Stimulated activated naive B cell treated with anti-CD40 and anti-IgM and Interleukin-4, amounts not matched to agents 10 μg/mL and 1 μg/mL and 100 μg/mL, for 72 hours (primary cell): ENCODE data around the gene PHF1.

Experiments used
- ATAC-seq, 2 donors: fragments of 150-1000 bp; cut with Tn5 transposase; replicated peaks; 2 replicates each; pipeline ENCODE4 v1.10.0; 2021; ENCODE audit warnings: moderate library complexity in 1 of 2
- DNase-seq: peaks from one replicate; pipeline ENCODE4 v3.0.0; 2021
- H3K27ac Mint-ChIP-seq: one replicate; pipeline ENCODE4 v1.8.0; 2022; ENCODE audit warnings: mild to moderate bottlenecking, mixed read lengths
- H3K27me3 Mint-ChIP-seq, 2 donors: one replicate each; pipeline ENCODE4 v1.8.0; 2022; ENCODE audit warnings: mixed read lengths in 2 of 2
- H3K36me3 Mint-ChIP-seq, 2 donors: one replicate each; pipeline ENCODE4 v1.8.0; 2022; ENCODE audit warnings: mixed read lengths in 2 of 2, mild to moderate bottlenecking in 1 of 2
- H3K4me1 Mint-ChIP-seq, 2 donors: one replicate each; pipeline ENCODE4 v1.8.0; 2022; ENCODE audit warnings: mixed read lengths in 2 of 2, mild to moderate bottlenecking in 1 of 2
- H3K4me3 Mint-ChIP-seq, 2 donors: one replicate each; pipeline ENCODE4 v1.8.0; 2022; ENCODE audit warnings: mild to moderate bottlenecking in 2 of 2, mixed read lengths in 2 of 2, moderate library complexity in 1 of 2
- H3K9me3 Mint-ChIP-seq, 2 donors: one replicate each; pipeline ENCODE4 v1.8.0; 2022; ENCODE audit warnings: mixed read lengths in 2 of 2, mild to moderate bottlenecking in 1 of 2

The PHF1 gene

GRCh38 chr6:33428966-33429749 lies 18.3 kb downstream of the PHF1 start:
- no peak for ATAC-seq
- Mint-ChIP-seq H3K27me3 (no peaks in the 10 kb centered on the region), H3K4me3 (peak overlapping the region; percentile 80 to 83), H3K27ac (peak overlapping the region; percentile 89), H3K9me3 (no peaks in the 10 kb centered on the region), H3K4me1 (peaks cover 78 to 91% of the 10 kb centered on the region in 2 donors), H3K36me3 (peaks cover 8 to 11% of the 10 kb centered on the region in 2 donors)
- no peak for DNase-seq

- peaks cover 8 to 11% of the 10 kb centered on the region in 2 donors for H3K36me3 Mint-ChIP-seq
- peaks cover 73 to 87% of the 10 kb centered on the region in 2 donors for H3K4me1 Mint-ChIP-seq
- no peaks in the 10 kb centered on the region for H3K9me3 Mint-ChIP-seq
- H3K27ac Mint-ChIP-seq: no peak overlapping the region
- H3K4me3 Mint-ChIP-seq: no peak overlapping the region
- H3K27me3 Mint-ChIP-seq: no peaks in the 10 kb centered on the region
- ATAC-seq (no peak), DNase-seq (no peak)
Measured at GRCh38 chr6:33429750-33430052, 18.9 kb downstream of the PHF1 start.

- ATAC-seq: no peak
- Mint-ChIP-seq H3K9me3 (no peaks in the 10 kb centered on the region), H3K4me3 (peak overlapping the region in 1 of 2 donors; percentile 83), H3K4me1 (peaks cover 67 to 81% of the 10 kb centered on the region in 2 donors), H3K27ac (no peak overlapping the region), H3K36me3 (peaks cover 10 to 15% of the 10 kb centered on the region in 2 donors), H3K27me3 (no peaks in the 10 kb centered on the region)
- DNase-seq: no peak
Measured at GRCh38 chr6:33430334-33430733, 19.5 kb downstream of the PHF1 start.

- peak; percentile 69 for DNase-seq
- peaks cover 13 to 24% of the 10 kb centered on the region in 2 donors for H3K36me3 Mint-ChIP-seq
- no peaks in the 10 kb centered on the region for H3K27me3 Mint-ChIP-seq
- peak overlapping the region; percentile 84 for H3K27ac Mint-ChIP-seq
- peaks cover 66 to 77% of the 10 kb centered on the region in 2 donors for H3K4me1 Mint-ChIP-seq
- peak overlapping the region; percentile 83 to 84 for H3K4me3 Mint-ChIP-seq
- no peaks in the 10 kb centered on the region for H3K9me3 Mint-ChIP-seq
- peak; percentile 61 to 72 for ATAC-seq
Measured at GRCh38 chr6:33430991-33431879, 20.4 kb downstream of the PHF1 start.

GRCh38 chr6:33431880-33432541 lies 21.2 kb downstream of the PHF1 start:
- Mint-ChIP-seq H3K4me3 (peak overlapping the region; percentile 83 to 84), H3K27ac (peak overlapping the region; percentile 87), H3K27me3 (no peaks in the 10 kb centered on the region), H3K4me1 (peaks cover 61 to 69% of the 10 kb centered on the region in 2 donors), H3K9me3 (no peaks in the 10 kb centered on the region), H3K36me3 (peaks cover 13 to 30% of the 10 kb centered on the region in 2 donors)
- peak in 1 of 2 donors; percentile 4 for ATAC-seq
- DNase-seq: no peak

- ATAC-seq: no peak
- DNase-seq: no peak
- H3K36me3 Mint-ChIP-seq: peaks cover 15 to 35% of the 10 kb centered on the region in 2 donors
- no peaks in the 10 kb centered on the region for H3K9me3 Mint-ChIP-seq
- H3K27me3 Mint-ChIP-seq: no peaks in the 10 kb centered on the region
- H3K4me3 Mint-ChIP-seq: peak overlapping the region; percentile 83 to 84
- H3K27ac Mint-ChIP-seq: peak overlapping the region; percentile 9
- H3K4me1 Mint-ChIP-seq: peaks cover 55 to 64% of the 10 kb centered on the region in 2 donors
Measured at GRCh38 chr6:33432546-33432945, 21.7 kb downstream of the PHF1 start.

GRCh38 chr6:33433001-33433543 lies 22.3 kb downstream of the PHF1 start:
- peaks cover 54 to 62% of the 10 kb centered on the region in 2 donors for H3K4me1 Mint-ChIP-seq
- peaks cover 15 to 36% of the 10 kb centered on the region in 2 donors for H3K36me3 Mint-ChIP-seq
- DNase-seq (no peak), ATAC-seq (no peak)
- H3K27me3 Mint-ChIP-seq: no peaks in the 10 kb centered on the region
- peak overlapping the region; percentile 54 to 83 for H3K4me3 Mint-ChIP-seq
- H3K27ac Mint-ChIP-seq: peak overlapping the region; percentile 2
- no peaks in the 10 kb centered on the region for H3K9me3 Mint-ChIP-seq

GRCh38 chr6:33433544-33434191 lies 22.9 kb downstream of the PHF1 start:
- peaks cover 15 to 41% of the 10 kb centered on the region in 2 donors for H3K36me3 Mint-ChIP-seq
- H3K27me3 Mint-ChIP-seq: no peaks in the 10 kb centered on the region
- peak overlapping the region in 1 of 2 donors; percentile 83 for H3K4me3 Mint-ChIP-seq
- no peaks in the 10 kb centered on the region for H3K9me3 Mint-ChIP-seq
- DNase-seq: no peak
- peaks cover 49 to 57% of the 10 kb centered on the region in 2 donors for H3K4me1 Mint-ChIP-seq
- ATAC-seq: no peak
- H3K27ac Mint-ChIP-seq: no peak overlapping the region

- Mint-ChIP-seq H3K36me3 (peaks cover 18 to 52% of the 10 kb centered on the region in 2 donors), H3K27ac (no peak overlapping the region), H3K9me3 (no peaks in the 10 kb centered on the region), H3K4me1 (peaks cover 39 to 48% of the 10 kb centered on the region in 2 donors), H3K27me3 (no peaks in the 10 kb centered on the region), H3K4me3 (no peak overlapping the region)
- no peak for DNase-seq
- no peak for ATAC-seq
Measured at GRCh38 chr6:33434961-33435360, 24.1 kb downstream of the PHF1 start.

- DNase-seq (no peak), ATAC-seq (no peak)
- Mint-ChIP-seq H3K27me3 (no peaks in the 10 kb centered on the region), H3K27ac (no peak overlapping the region), H3K36me3 (peaks cover 25 to 73% of the 10 kb centered on the region in 2 donors), H3K4me1 (peaks cover 14 to 21% of the 10 kb centered on the region in 2 donors), H3K9me3 (no peaks in the 10 kb centered on the region), H3K4me3 (no peak overlapping the region)
Measured at GRCh38 chr6:33437666-33438065, 26.9 kb downstream of the PHF1 start.

- H3K36me3 Mint-ChIP-seq: peaks cover 24 to 70% of the 10 kb centered on the region in 2 donors
- peak overlapping the region; percentile 39 for H3K27ac Mint-ChIP-seq
Measured at GRCh38 chr6:33438978-33439594, 28.3 kb downstream of the PHF1 start.

GRCh38 chr6:33439956-33440648 lies 29.3 kb downstream of the PHF1 start:
- Mint-ChIP-seq H3K9me3 (no peaks in the 10 kb centered on the region), H3K36me3 (peaks cover 28 to 72% of the 10 kb centered on the region in 2 donors), H3K4me1 (peaks cover 2 to 5% of the 10 kb centered on the region in 2 donors), H3K4me3 (no peak overlapping the region), H3K27ac (peak overlapping the region; percentile 32), H3K27me3 (no peaks in the 10 kb centered on the region)
- DNase-seq (no peak), ATAC-seq (no peak)

More at GRCh38 chr6:33438978-33439594, 28.3 kb downstream of the PHF1 start:
- ATAC-seq (no peak), DNase-seq (no peak)
- Mint-ChIP-seq H3K27me3 (no peaks in the 10 kb centered on the region), H3K4me1 (peaks cover 2 to 7% of the 10 kb centered on the region in 2 donors), H3K9me3 (no peaks in the 10 kb centered on the region), H3K4me3 (no peak overlapping the region)
